Upper lobe of left lung (tissue), 6 donors: ENCODE results near the gene PYCR2. TPM values are rescaled to one million over a fixed set of nuclear protein-coding genes. Genes with fewer than 3 reads are reported as not detected.

Experiments used
- ATAC-seq, 2 donors: fragments of 200-7000 bp; cut with Tn5 transposase; one replicate each; pipeline ENCODE4 v1.9.1; 2022; ENCODE audit warnings: mild to moderate bottlenecking in 2 of 2, moderate library complexity in 2 of 2; ENCODE audit not compliant: low FRiP score in 2 of 2
- DNase-seq, 2 donors: peaks; one replicate each; pipeline ENCODE4 v3.0.0-alpha.2; 2019 to 2020
- H3K27ac ChIP-seq, 4 donors: fragments of 200-600 bp; sonication (generic); one replicate each; pipeline ENCODE4 v1.5.1; 2016 to 2019
- H3K27me3 ChIP-seq, 4 donors: fragments of 200-600 bp; sonication (generic); one replicate each; pipeline ENCODE4 v1.5.1; 2017 to 2019
- H3K36me3 ChIP-seq, 4 donors: fragments of 200-600 bp; sonication (generic); one replicate each; pipeline ENCODE4 v1.5.1; 2016 to 2019
- H3K4me1 ChIP-seq, 4 donors: fragments of 200-600 bp; sonication (generic); one replicate each; pipeline ENCODE4 v1.5.1; 2018 to 2019
- H3K4me3 ChIP-seq, 4 donors: fragments of 200-600 bp; sonication (generic); one replicate each; pipeline ENCODE4 v1.5.1; 2017 to 2019; ENCODE audit warnings: mild to moderate bottlenecking in 2 of 4, moderate library complexity in 1 of 4
- H3K9me3 ChIP-seq, 4 donors: fragments of 200-600 bp; sonication (generic); one replicate each; pipeline ENCODE4 v1.5.1; 2018 to 2019
- EP300 ChIP-seq, 4 donors: sonication (generic); formaldehyde crosslinking; IDR thresholded peaks; one replicate each; pipeline ENCODE4 v1.5.1; 2017; ENCODE audit warnings: antibody characterized with exemption in 4 of 4, control low read depth in 2 of 4
- POLR2A ChIP-seq, 4 donors: fragments of 450-650 bp; IDR thresholded peaks; one replicate each; pipeline ENCODE4 v1.5.1; 2016 to 2017; ENCODE audit warnings: antibody characterized with exemption in 4 of 4, mild to moderate bottlenecking in 2 of 4
- POLR2AphosphoS5 ChIP-seq, 2 donors: sonication (generic); formaldehyde crosslinking; IDR thresholded peaks; one replicate each; pipeline ENCODE4 v1.5.1; 2017; ENCODE audit warnings: antibody characterized with exemption in 2 of 2
- WGBS, 2 donors: methylation state at CpG; one replicate each; pipeline ENCODE4 v1.1.5; 2017 to 2018; 5-methylcytosine and 5-hydroxymethylcytosine counted together
- total RNA-seq, 6 donors: library from RNA; depleted of rRNA in 4 of 6; stranded (reverse); fragments of >200 nt in 4 of 6; gene quantifications; one replicate each; pipeline versions ENCODE4 v1.1.0 to v1.2.1, GENCODE V29; 2016 to 2021
- TF ChIP-seq, protein P1 (sequence below), 6 experiments: fragments of 450-650 bp in 4 of 6; fragments of 200-600 bp in 2 of 6; sonication (generic) in 2 of 6; IDR thresholded peaks; one replicate each; pipeline ENCODE4 v1.5.1; 2016 to 2019; ENCODE audit warnings: antibody characterized with exemption in 6 of 6
- donor health status: DM: no; HTN: no; CAD: no; lungs with moderate emphysema.
- donor health status: DM: no; HTN: yes; CAD: no; lungs with severe emphysema.

PYCR2 gene
- total RNA-seq, 6 donors from 2014 or later: 49.4 to 115 (median 69.6) TPM

DNA sequence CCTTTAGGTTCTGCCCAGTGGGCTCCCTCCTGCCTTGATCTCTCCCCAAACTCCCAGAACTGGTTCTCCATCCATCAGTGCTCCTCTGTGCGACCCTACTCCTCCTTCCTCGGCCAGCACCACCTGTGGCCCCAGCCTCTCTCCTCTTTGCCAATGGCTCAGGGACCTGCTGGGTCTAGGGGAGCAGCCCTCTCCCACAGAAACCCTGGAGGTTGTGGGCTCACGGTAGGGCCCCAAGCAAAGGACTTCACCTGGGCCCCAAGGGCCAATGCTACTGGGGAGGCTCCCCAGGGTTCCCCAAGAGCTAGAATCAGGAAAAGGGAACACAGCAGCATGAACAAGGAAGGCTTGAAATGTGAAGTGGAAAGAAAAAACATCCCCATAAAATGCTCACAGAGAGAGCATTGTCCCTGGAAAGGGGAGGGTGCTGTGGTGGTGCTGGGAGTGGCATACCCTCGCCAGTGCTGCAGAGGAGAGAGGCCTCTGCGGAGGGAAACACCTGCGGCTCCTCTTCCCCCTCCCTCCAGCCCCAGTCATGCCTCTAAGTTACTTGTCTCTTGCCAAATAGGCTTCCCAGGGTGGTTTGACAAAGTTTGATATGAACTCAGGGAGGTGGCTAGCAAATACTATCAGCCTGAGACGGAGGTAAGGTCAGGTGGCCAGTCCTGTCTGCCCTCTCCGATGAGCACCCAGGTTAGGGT, 44.4 kb downstream of the PYCR2 start:
- Histone ChIP-seq H3K9me3 (no peaks in the 10 kb centered on the region), H3K4me1 (peaks cover 50 to 77% (median 58%) of the 10 kb centered on the region in 4 donors), H3K27me3 (no peaks in the 10 kb centered on the region), H3K4me3 (peak overlapping the region in 1 of 4 donors; percentile 92), H3K36me3 (peaks cover 0 to 30% (median 13%) of the 10 kb centered on the region in 4 donors), H3K27ac (peak overlapping the region; percentile 55 to 94 (median 90))
- ATAC-seq (no peak), DNase-seq (no peak)
- WGBS, 2 donors: 56 to 70% methylated on average over 6 to 8 of the region's 8 CpGs
- TF ChIP-seq, protein P1, sequence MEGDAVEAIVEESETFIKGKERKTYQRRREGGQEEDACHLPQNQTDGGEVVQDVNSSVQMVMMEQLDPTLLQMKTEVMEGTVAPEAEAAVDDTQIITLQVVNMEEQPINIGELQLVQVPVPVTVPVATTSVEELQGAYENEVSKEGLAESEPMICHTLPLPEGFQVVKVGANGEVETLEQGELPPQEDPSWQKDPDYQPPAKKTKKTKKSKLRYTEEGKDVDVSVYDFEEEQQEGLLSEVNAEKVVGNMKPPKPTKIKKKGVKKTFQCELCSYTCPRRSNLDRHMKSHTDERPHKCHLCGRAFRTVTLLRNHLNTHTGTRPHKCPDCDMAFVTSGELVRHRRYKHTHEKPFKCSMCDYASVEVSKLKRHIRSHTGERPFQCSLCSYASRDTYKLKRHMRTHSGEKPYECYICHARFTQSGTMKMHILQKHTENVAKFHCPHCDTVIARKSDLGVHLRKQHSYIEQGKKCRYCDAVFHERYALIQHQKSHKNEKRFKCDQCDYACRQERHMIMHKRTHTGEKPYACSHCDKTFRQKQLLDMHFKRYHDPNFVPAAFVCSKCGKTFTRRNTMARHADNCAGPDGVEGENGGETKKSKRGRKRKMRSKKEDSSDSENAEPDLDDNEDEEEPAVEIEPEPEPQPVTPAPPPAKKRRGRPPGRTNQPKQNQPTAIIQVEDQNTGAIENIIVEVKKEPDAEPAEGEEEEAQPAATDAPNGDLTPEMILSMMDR (IDR thresholded peaks at IDR 0.05): no peak
- TF ChIP-seq POLR2A (IDR thresholded peaks at IDR 0.05) (no peak), POLR2AphosphoS5 (IDR thresholded peaks at IDR 0.05) (no peak), EP300 (IDR thresholded peaks at IDR 0.05) (no peak)

DNA sequence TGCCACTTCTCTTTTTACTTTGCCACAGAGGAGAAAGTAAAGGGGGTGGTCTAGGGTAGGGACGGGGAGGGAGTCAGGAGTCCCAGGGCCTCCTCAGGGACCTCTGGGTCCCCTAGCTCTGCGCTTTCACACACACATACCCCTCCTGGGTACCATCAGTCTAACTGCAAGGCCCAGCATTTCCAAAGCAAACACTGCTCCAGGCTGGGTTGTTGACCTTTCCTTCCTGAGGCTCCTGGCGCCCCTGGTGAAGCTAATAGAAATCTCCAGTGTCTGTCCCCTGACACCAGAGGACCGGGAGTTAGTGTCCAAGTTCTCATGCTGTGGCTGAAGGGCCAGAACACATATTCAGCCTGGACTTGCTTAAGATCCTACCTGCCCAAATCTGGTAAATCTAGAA, 45.8 kb downstream of the PYCR2 start:
- Histone ChIP-seq H3K27me3 (no peaks in the 10 kb centered on the region), H3K4me3 (no peak overlapping the region), H3K36me3 (peaks cover 13 to 43% (median 25%) of the 10 kb centered on the region in 4 donors), H3K9me3 (no peaks in the 10 kb centered on the region), H3K27ac (peak overlapping the region; percentile 55 to 94 (median 85)), H3K4me1 (peaks cover 48 to 80% (median 55%) of the 10 kb centered on the region in 4 donors)
- ATAC-seq (no peak), DNase-seq (no peak)
- 67 to 78% methylated on average over 4 of the region's 4 CpGs for WGBS, 2 donors
- TF ChIP-seq POLR2A (IDR thresholded peaks at IDR 0.05): no peak
- no peak for TF ChIP-seq POLR2AphosphoS5 (IDR thresholded peaks at IDR 0.05)
- TF ChIP-seq EP300 (IDR thresholded peaks at IDR 0.05): no peak
- TF ChIP-seq, protein P1 (IDR thresholded peaks at IDR 0.05): no peak

DNA sequence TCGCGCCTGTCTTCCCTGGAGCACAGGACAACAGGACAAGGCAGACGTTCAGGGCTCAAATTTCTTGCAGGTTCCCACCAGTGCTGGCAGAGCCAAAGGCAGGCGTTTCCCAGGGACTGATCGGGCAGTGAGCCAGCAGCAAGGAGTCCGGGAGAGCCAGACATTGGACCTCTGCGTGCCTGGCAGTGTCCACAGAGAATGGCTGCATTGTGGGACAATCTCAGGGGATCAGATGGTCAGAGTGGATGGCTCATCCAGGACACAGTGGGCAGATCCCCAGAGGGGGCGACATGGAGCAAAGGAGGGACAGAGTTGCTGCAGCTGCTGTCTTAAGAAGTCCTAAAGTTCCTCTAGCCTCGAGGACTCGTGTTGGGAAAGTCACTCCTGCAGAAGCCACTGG, 46.5 kb downstream of the PYCR2 start:
- no peaks in the 10 kb centered on the region for H3K27me3 ChIP-seq
- peak overlapping the region; percentile 55 to 94 (median 85) for H3K27ac ChIP-seq
- TF ChIP-seq EP300 (IDR thresholded peaks at IDR 0.05) (no peak), POLR2AphosphoS5 (IDR thresholded peaks at IDR 0.05) (peak in 1 of 2 donors; percentile 18), POLR2A (IDR thresholded peaks at IDR 0.05) (no peak)
- TF ChIP-seq, protein P1 (IDR thresholded peaks at IDR 0.05): peak in 5 of 6 experiments; percentile 35 to 45 (median 43)
- no peaks in the 10 kb centered on the region for H3K9me3 ChIP-seq
- H3K36me3 ChIP-seq: peaks cover 13 to 49% (median 30%) of the 10 kb centered on the region in 4 donors
- ATAC-seq: no peak
- H3K4me3 ChIP-seq: no peak overlapping the region
- H3K4me1 ChIP-seq: peaks cover 44 to 73% (median 52%) of the 10 kb centered on the region in 4 donors
- peak in 1 of 2 donors; percentile 45 for DNase-seq
- 44 to 52% methylated on average over 7 to 10 of the region's 10 CpGs for whole genome bisulfite sequencing, 2 donors

DNA sequence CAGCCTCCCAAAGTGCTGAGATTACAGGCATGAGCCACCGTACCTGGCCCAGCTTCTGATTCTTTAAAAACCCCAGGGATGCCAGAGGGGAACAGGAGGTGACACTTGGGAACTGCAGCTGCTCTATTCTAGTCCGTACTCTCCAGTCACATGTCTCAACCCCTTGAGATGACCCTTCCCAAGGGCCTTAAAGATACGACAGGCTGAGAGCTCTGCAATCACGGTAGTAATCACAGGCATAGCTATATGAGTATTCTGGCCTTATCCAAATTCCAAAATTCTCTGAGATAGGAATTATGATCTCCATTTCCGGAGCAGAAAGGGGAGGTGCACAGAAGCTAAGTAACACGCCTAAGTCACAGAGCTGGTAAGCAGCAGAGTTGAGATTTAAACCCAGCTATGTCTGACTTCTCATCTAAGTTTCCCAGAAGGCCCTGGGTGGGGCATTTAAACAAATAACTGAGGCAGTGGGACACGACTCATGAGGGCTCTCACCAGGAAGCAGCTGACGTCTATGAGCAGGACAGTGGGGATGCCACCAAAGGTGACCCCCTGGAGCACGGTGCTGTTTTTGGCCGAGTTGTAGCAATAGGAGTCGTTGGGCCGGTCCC, 47.0 kb downstream of the PYCR2 start:
- TF ChIP-seq EP300 (IDR thresholded peaks at IDR 0.05): no peak
- TF ChIP-seq, protein P1 (IDR thresholded peaks at IDR 0.05): no peak
- no peak for TF ChIP-seq POLR2AphosphoS5 (IDR thresholded peaks at IDR 0.05)
- no peak for TF ChIP-seq POLR2A (IDR thresholded peaks at IDR 0.05)
- no peak overlapping the region for H3K4me3 ChIP-seq

More for the DNA sequence above, 47.0 kb downstream of the PYCR2 start:
- peak overlapping the region in 3 of 4 donors; percentile 81 to 94 (median 89) for H3K27ac ChIP-seq
- no peaks in the 10 kb centered on the region for H3K27me3 ChIP-seq
- ATAC-seq (no peak), DNase-seq (no peak)
- 83 to 92% methylated on average over 6 to 12 of the region's 12 CpGs for WGBS, 2 donors
- H3K4me1 ChIP-seq: peaks cover 44 to 73% (median 52%) of the 10 kb centered on the region in 4 donors
- H3K9me3 ChIP-seq: no peaks in the 10 kb centered on the region
- peaks cover 13 to 55% (median 30%) of the 10 kb centered on the region in 4 donors for H3K36me3 ChIP-seq
